HG02798 (cell line): ENCODE results near the gene KCNH5.
"Not testable (repeated sequence)": the region's sequence is repeated elsewhere in the genome, so short reads cannot be mapped to it uniquely, and the experiment has no call there.

ENCODE experiments used
- ATAC-seq: cut with Tn5 transposase; IDR thresholded peaks from one replicate; pipeline ENCODE4 v1.9.1; 2021; ENCODE audit warnings: mild to moderate bottlenecking; ENCODE audit not compliant: unreplicated experiment, poor library complexity

Gene KCNH5

GRCh38 chr14:62897771-62898170, 147.5 kb downstream of the KCNH5 start:
- ATAC-seq, result no peak

DNA sequence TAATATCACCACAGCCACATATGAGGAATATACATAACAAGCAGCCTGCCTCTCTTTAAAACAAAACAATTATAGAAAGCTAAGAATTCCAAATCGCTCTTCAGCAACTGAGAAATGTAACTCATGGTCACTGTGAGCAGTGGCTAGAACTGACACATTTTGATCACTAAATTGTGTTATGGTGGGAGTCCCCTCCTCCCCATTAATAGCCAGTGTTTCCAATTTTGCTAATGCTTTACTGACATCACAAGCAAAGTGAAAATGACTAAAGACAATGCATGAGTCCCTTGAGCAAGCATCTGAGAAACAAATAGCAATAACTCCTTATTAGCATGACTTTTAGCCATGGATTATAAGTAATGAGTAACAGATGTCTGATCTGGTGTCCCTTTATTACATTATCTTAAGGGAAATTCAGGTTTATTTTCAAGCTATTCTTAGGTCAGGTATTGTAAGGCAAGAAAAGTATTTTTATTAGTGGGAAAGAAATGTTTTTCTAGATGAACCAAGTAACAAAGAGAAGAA, 148.3 kb downstream of the KCNH5 start:
- ATAC-seq, result no peak

DNA sequence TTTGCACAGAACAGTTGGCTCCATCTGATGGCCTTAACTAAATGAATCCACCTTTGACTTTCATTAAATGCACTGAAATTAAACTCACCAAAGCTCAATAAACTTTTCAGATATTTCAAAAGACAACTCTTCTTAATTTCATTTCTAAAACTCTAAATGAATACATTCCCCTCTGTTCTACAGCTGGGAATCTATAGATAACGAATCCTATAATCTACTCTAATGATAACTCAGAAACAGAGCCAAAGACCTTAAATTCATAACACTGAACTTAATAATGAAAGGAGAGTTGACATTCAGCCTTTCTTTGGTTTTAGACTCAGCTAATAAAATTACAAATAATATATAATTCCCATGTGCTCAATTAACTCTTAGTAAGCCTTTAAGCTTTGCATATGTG, 150.5 kb downstream of the KCNH5 start:
- ATAC-seq, result no peak

DNA sequence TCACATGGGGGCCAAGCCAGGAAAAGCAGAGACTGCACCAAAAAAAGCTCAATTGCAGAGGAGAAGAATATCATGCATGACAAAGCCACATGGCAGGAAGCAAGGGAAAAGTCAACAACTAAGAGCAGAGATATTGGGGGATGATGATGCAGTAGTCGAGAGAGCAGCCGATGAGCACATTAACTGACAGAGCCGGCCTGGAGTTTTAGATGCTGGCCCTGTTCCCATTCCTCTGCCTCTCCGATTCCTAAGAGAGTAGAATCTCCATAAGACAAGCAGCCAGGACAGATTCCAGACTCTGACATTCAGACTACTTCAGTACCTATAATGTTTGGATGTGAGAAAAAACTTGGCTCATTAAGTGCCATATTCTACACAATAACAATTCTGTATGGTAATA, 155.9 kb downstream of the KCNH5 start:
- no peak for ATAC-seq

DNA sequence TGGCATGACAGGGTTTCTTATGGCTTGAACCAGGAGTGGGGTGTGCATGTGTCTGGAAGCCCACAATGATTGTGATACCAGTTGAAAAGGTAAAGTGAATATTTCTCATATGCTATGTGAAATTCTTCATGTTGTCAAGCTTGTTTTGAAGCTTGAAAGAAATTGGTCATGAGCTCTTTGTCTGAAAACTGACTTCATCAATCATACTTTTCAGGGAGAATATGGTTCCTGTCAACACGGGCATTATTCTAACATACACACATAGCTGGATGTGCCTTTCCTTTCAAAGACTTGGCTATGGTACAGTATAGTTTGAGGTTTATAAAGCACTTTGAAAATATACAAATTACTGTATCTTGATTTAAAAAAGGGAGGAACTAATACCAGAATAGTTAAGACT, 158.8 kb downstream of the KCNH5 start:
- no peak for ATAC-seq

DNA sequence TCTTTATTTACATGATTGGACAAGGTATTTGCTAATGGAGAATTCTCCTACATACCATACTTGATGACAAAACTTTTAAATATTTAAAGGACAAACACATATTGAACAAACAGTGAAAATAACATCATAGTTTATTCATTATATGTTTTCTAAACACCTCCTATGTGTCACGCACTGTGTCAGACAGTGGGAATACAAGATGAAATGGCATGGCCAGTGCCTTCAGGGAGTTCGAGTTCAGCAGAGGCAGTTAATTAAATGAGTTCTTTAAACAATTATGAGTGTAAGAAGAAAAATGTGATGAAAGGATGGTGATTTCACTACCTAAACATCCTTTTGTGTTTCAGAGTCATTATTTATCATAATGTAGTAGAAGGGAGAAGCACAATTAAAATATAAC, 159.8 kb downstream of the KCNH5 start:
- no peak for ATAC-seq

DNA sequence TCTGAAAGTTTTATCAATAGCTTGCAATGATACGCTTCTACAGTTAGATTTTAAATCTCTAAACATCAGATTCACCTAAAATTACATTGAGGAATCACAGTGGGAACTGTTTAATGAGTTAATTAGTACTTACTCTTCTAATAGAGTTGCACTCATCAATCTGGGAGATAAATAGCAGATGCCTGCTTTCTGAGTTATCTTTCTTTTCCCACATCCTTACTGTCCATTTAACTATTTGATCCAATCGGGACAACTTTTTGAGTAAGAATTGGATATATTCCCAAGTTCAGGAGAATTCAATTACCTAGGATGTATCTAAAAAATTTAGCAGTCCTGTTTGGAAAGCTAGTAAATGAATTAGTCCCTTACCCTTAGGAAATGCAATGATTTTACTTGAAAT, 162.3 kb downstream of the KCNH5 start:
- ATAC-seq, result no peak

DNA sequence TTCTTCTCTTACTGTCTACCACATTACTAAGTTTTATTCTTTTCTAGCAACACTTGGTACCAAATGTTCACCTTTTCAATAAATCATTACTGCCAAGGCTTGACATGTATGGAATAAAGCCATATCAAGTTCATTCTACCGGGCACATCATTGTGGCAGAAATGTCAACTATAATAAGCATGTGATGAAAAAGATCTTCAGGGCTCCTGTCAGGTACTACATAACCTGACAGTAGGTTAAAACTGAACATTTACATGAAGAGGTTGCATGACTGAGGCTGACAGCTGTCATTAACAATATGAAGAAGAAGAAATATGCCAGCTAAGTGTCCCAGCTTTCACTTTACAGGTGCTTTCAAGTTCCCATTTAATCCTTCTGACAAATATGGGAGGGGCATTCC, 178.9 kb downstream of the KCNH5 start:
- ATAC-seq, result no peak

DNA sequence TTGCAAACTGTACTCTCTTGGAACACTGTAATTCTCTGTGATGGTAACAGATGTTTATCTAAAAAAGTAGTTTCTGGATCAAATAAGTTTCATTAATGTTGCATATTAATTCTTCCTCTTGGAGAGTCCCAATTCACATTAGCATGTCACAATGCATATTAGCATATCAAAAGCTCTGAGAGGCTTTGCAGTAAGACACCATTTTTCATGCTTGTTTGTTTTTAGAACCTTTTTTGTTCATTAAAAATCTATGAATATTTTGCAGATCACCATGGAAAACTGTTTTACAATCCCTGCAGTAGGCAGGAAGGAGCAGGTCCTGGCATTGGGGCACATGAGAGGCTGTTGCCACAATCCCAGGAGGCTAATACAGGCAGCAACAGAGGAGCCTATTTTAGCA, 180.7 kb downstream of the KCNH5 start:
- ATAC-seq, result no peak

- not testable (repeated sequence) for ATAC-seq
Measured at GRCh38 chr14:62858011-62858410, 187.2 kb downstream of the KCNH5 start.

- no peak for ATAC-seq
Measured at GRCh38 chr14:62854951-62855350, 190.3 kb downstream of the KCNH5 start.

- ATAC-seq, result no peak
Measured at GRCh38 chr14:62847168-62847567, 198.1 kb downstream of the KCNH5 start.

GRCh38 chr14:62844546-62844945, 200.7 kb downstream of the KCNH5 start:
- no peak for ATAC-seq

- ATAC-seq, result no peak
Measured at GRCh38 chr14:62824086-62824485, 221.2 kb downstream of the KCNH5 start.

DNA sequence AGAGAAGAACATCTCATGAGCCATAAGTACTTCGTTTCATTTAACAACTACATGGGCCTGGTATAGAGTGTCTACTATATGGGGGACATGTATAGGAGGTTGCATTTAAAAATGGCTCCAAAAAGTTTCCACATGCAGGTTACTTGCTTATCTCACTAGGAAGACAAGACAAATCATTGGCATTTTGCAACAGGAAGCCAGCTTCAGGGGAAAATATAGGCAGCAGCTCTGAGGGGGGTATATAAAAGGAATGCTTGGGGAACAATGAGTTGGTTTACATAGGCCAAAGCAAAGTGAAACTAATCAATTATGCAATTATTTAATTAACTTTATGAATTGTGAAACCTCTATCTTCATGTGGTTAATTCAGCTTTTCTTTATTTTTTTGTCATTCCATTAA, 225.3 kb downstream of the KCNH5 start:
- ATAC-seq, result no peak

- no peak for ATAC-seq
Measured at GRCh38 chr14:62807636-62808035, 237.6 kb downstream of the KCNH5 start.

DNA sequence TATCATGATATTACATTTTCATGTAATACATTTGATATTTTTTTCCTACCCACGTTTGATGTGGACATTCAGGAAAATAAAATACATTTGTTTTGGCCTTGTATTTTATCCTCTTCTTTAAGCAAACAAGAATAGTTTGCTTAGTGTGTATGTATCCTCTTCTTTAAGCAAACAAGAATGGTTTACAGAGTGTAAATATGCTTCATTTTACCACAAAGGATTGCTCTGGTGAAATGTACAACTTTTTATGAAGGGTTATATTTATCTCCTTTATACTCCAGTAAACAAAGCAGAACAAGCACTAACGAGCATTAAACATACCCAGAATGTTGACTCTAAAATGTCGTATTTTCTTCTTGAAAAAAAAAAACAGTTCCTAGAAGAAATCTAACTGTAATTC, 244.7 kb downstream of the KCNH5 start:
- no peak for ATAC-seq

- ATAC-seq, result no peak
Measured at GRCh38 chr14:62796431-62796830, 248.8 kb downstream of the KCNH5 start.

GRCh38 chr14:62792578-62792977, 252.7 kb downstream of the KCNH5 start:
- no peak for ATAC-seq

- not testable (repeated sequence) for ATAC-seq
Measured at GRCh38 chr14:62781328-62781727, 263.9 kb downstream of the KCNH5 start.

DNA sequence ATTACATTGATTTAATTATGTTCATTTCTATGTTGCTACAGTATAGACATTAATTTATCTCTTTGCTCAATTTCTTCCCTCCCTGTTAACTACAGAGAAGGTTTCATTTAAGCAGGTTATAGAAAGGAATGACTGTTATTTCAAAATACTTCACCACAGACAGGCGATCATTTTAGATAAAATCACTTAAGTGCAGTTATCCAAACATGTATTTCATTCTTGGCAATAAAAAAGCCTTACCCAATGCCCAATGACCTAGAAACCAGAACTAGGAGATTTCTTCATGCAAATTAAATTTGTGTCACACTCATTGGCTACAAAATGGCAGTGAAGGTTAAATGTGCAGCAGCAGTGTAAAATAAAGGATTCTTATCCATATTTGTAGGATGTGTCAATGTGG, 266.4 kb downstream of the KCNH5 start:
- no peak for ATAC-seq

GRCh38 chr14:62778310-62778709, 266.9 kb downstream of the KCNH5 start:
- no peak for ATAC-seq

DNA sequence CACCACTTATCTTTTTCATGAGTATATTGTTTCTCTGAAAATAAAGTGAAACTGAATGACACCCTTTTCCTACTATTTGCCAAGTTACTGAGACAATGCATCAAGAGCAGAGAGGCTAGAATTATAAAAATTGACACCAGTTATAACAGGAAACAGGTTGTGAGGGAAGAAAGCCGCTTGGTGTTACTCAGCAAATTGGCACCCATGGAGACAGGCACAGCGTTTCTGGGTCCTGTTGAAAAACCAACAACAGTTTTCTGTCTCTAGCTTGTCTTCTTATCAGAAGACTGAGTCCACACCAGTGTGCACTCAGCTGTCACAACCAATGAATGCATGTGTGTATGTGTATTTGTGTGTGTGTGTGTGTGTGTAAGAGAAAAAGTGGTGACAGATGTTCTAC, 267.7 kb downstream of the KCNH5 start:
- ATAC-seq, result no peak
